Left cardiac atrium (tissue), 4 donors: Measurements from ENCODE around the gene FRMD6. TPM values are rescaled to one million over a fixed set of nuclear protein-coding genes. Genes with fewer than 3 reads are reported as not detected.
"Not testable (repeated sequence)": the region's sequence is repeated elsewhere in the genome, so short reads cannot be mapped to it uniquely, and the experiment has no call there.

ENCODE experiments used
- ATAC-seq, 2 donors: fragments of 200-7000 bp; cut with Tn5 transposase; one replicate each; pipeline ENCODE4 v1.9.1; 2020; ENCODE audit warnings: mild to moderate bottlenecking in 2 of 2, moderate library complexity in 2 of 2
- DNase-seq: peaks from one replicate; pipeline ENCODE4 v3.0.0-alpha.2; 2020
- intact Hi-C, 2 donors: fragments of 100-400 bp; cut with DNase I; formaldehyde crosslinking; loops; one replicate each; pipeline versions ENCODE4 v1.14.1 to v1.15.1; 2022 to 2023
- total RNA-seq, 2 donors: library from RNA; stranded (reverse); fragmentation: NEBNext Ultra II Directional; extraction: Animal tissue kit (Norgen Biotek cat#: 25700); gene quantifications; one replicate each; pipeline ENCODE4 v1.2.1, GENCODE V29; 2021
- donor health status: DM: no; HTN: yes; CAD: no.
- donor health status: DM: no; HTN: yes; CAD: no; lungs with severe emphysema.
- donor health status: DM: yes; HTN: yes; CAD: no.
- donor health status: Dilated cardiomyopathy.

The FRMD6 gene
- total RNA-seq, 2 donors from 2014 or later, result 11.5 to 17.4 TPM

GRCh38 chr14:51626185-51626584, 25.5 kb upstream of the FRMD6 start:
- DNase-seq, result no peak
- ATAC-seq, result no peak
- intact Hi-C loops, result no loop called here

- intact Hi-C loops, result no loop called here
- DNase-seq (no peak), ATAC-seq (no peak)
Observed at GRCh38 chr14:51626788-51627187, 24.9 kb upstream of the FRMD6 start.

- DNase-seq (no peak), ATAC-seq (no peak)
- intact Hi-C loops, result no loop called here
Observed at GRCh38 chr14:51627313-51627712, 24.4 kb upstream of the FRMD6 start.

- DNase-seq, result no peak
- intact Hi-C loops, result no loop called here
- no peak for ATAC-seq
Observed at GRCh38 chr14:51628238-51628637, 23.5 kb upstream of the FRMD6 start.

GRCh38 chr14:51630987-51631386, 20.7 kb upstream of the FRMD6 start:
- intact Hi-C loops, result no loop called here
- no peak for DNase-seq
- ATAC-seq, result no peak

- intact Hi-C loops, DNase-seq, ATAC-seq: not testable (repeated sequence)
Observed at GRCh38 chr14:51633298-51633697, 18.4 kb upstream of the FRMD6 start.

GRCh38 chr14:51636109-51636508, 15.6 kb upstream of the FRMD6 start:
- DNase-seq (no peak), ATAC-seq (no peak)

GRCh38 chr14:51638071-51638944, 13.4 kb upstream of the FRMD6 start:
- DNase-seq (no peak), ATAC-seq (peak in 1 of 2 donors; percentile 45)
- intact Hi-C loops, result no loop called here

More at GRCh38 chr14:51636109-51636508, 15.6 kb upstream of the FRMD6 start:
- intact Hi-C loops, result no loop called here

- DNase-seq (no peak), ATAC-seq (no peak)
- intact Hi-C loops, result no loop called here
Observed at GRCh38 chr14:51639668-51640316, 11.9 kb upstream of the FRMD6 start.

GRCh38 chr14:51643140-51643539, 8.6 kb upstream of the FRMD6 start:
- intact Hi-C loops, result no loop called here
- ATAC-seq, result no peak

GRCh38 chr14:51644217-51644933, 7.3 kb upstream of the FRMD6 start:
- intact Hi-C loops, result no loop called here
- no peak for ATAC-seq
- no peak for DNase-seq

More at GRCh38 chr14:51643140-51643539, 8.6 kb upstream of the FRMD6 start:
- DNase-seq, result no peak

- ATAC-seq (no peak), DNase-seq (no peak)
- intact Hi-C loops, result no loop called here
Observed at GRCh38 chr14:51648296-51648695, 3.4 kb upstream of the FRMD6 start.

GRCh38 chr14:51650716-51651387, 858 bp upstream of the FRMD6 start:
- peak in 1 of 2 donors; percentile 1 for ATAC-seq
- intact Hi-C loops, result loop anchor here (5.0 to 10.0 kb wide), 3 partner anchors 124 to 369 kb away; no protein-coding TSS in a partner anchor
- DNase-seq, result peak; percentile 43

GRCh38 chr14:51652168-51653078, 713 bp downstream of the FRMD6 start:
- DNase-seq (peak; percentile 59), ATAC-seq (peak; percentile 48 to 73)
- intact Hi-C loops, result loop anchor here (5.0 to 10.0 kb wide), 3 partner anchors 122 to 370 kb away; no protein-coding TSS in a partner anchor

- intact Hi-C loops, result loop anchor here (5.0 to 10.0 kb wide), 3 partner anchors 122 to 371 kb away; no protein-coding TSS in a partner anchor
- no peak for ATAC-seq
- no peak for DNase-seq
Observed at GRCh38 chr14:51653079-51653774, 1.5 kb downstream of the FRMD6 start.

- ATAC-seq, result no peak
- no peak for DNase-seq
- intact Hi-C loops, result loop anchor here (5.0 to 10.0 kb wide), 3 partner anchors 121 to 372 kb away; no protein-coding TSS in a partner anchor
Observed at GRCh38 chr14:51653775-51654532, 2.2 kb downstream of the FRMD6 start.

GRCh38 chr14:51654533-51654845, 2.8 kb downstream of the FRMD6 start:
- DNase-seq (no peak), ATAC-seq (no peak)
- intact Hi-C loops, result loop anchor here (5.0 to 10.0 kb wide), 3 partner anchors 120 to 372 kb away; no protein-coding TSS in a partner anchor
